Uterus (tissue), 4 donors: ENCODE results near the gene VAPA. TPM values are rescaled to one million over a fixed set of nuclear protein-coding genes. Genes with fewer than 3 reads are reported as not detected.

Experiments
- DNase-seq, 2 donors: peaks; one replicate each; pipeline ENCODE4 v3.0.0-alpha.2; 2019 to 2020
- H3K27ac ChIP-seq, 2 donors: fragments of 200-600 bp; sonication (generic); 1 replicate in 1 of 2; 2 replicates in 1 of 2; pipeline ENCODE4 v1.5.1; 2016 to 2018
- H3K27me3 ChIP-seq, 2 donors: fragments of 200-600 bp; sonication (generic); one replicate each; pipeline ENCODE4 v1.5.1; 2018 to 2019; ENCODE audit warnings: control low read depth in 1 of 2
- H3K36me3 ChIP-seq, 2 donors: fragments of 200-600 bp; sonication (generic); one replicate each; pipeline ENCODE4 v1.5.1; 2019; ENCODE audit warnings: control low read depth in 1 of 2
- H3K4me1 ChIP-seq, 2 donors: fragments of 200-600 bp; sonication (generic); one replicate each; pipeline ENCODE4 v1.5.1; 2018 to 2019; ENCODE audit warnings: control low read depth in 1 of 2
- H3K4me3 ChIP-seq, 2 donors: fragments of 200-600 bp; sonication (generic); 1 replicate in 1 of 2; 2 replicates in 1 of 2; pipeline ENCODE4 v1.5.1; 2018 to 2019; ENCODE audit warnings: mild to moderate bottlenecking in 1 of 2
- H3K9me3 ChIP-seq, 2 donors: fragments of 200-600 bp; sonication (generic); one replicate each; pipeline ENCODE4 v1.5.1; 2019; ENCODE audit warnings: control low read depth in 1 of 2
- CTCF ChIP-seq, 4 experiments: fragments of 200-600 bp in 2 of 4; fragments of 450-650 bp in 2 of 4; sonication (generic) in 2 of 4; IDR thresholded peaks; one replicate each; pipeline ENCODE4 v1.5.1; 2016 to 2019; ENCODE audit warnings: antibody characterized with exemption in 4 of 4, mild to moderate bottlenecking in 2 of 4, moderate library complexity in 1 of 4
- POLR2A ChIP-seq, 2 donors: fragments of 450-650 bp; IDR thresholded peaks; one replicate each; pipeline ENCODE4 v1.6.1; 2016; ENCODE audit warnings: antibody characterized with exemption in 2 of 2, mild to moderate bottlenecking in 1 of 2, moderate library complexity in 1 of 2
- intact Hi-C: fragments of 100-400 bp; cut with DNase I; formaldehyde crosslinking; loops from one replicate; pipeline ENCODE4 v1.15.1; 2023; ENCODE audit warnings: low total_unique reads
- small RNA-seq: library from RNA; depleted of rRNA; stranded (forward); fragments of <200 nt; gene quantifications from one replicate; pipeline ENCODE3, GENCODE V24; 2016
- total RNA-seq, 4 donors: library from RNA; depleted of rRNA in 3 of 4; stranded (reverse); fragments of >200 nt in 3 of 4; gene quantifications; one replicate each; pipeline versions ENCODE4 v1.1.0 to v1.2.4, GENCODE V29; 2014 to 2023
- donor health status: DM: yes; HTN: yes; CAD: no.

Gene VAPA
- total RNA-seq, 4 donors from 2014 or later = 119 to 253 (median 226) TPM

GRCh38 chr18:10006311-10006893 is 92.6 kb downstream of the VAPA start:
- H3K9me3 ChIP-seq = no peaks in the 10 kb centered on the region
- no peaks in the 10 kb centered on the region for H3K27me3 ChIP-seq
- H3K27ac ChIP-seq = peak overlapping the region; percentile 47 to 65
- intact Hi-C loops = no loop called here
- H3K4me3 ChIP-seq = no peak overlapping the region
- H3K36me3 ChIP-seq = no peaks in the 10 kb centered on the region
- peak in 3 of 4 experiments; percentile 26 to 36 (median 26) for TF ChIP-seq CTCF (IDR thresholded peaks at IDR 0.05)
- TF ChIP-seq POLR2A (IDR thresholded peaks at IDR 0.05) = no peak
- peaks cover 8 to 10% of the 10 kb centered on the region in 2 donors for H3K4me1 ChIP-seq
- peak in 1 of 2 donors; percentile 56 for DNase-seq

GRCh38 chr18:10008006-10008647 is 94.3 kb downstream of the VAPA start:
- no peak overlapping the region for H3K27ac ChIP-seq
- no peaks in the 10 kb centered on the region for H3K27me3 ChIP-seq
- H3K36me3 ChIP-seq = no peaks in the 10 kb centered on the region
- no peaks in the 10 kb centered on the region for H3K9me3 ChIP-seq
- DNase-seq = no peak
- peaks cover 8 to 10% of the 10 kb centered on the region in 2 donors for H3K4me1 ChIP-seq
- TF ChIP-seq CTCF (IDR thresholded peaks at IDR 0.05) (no peak), POLR2A (IDR thresholded peaks at IDR 0.05) (no peak)
- intact Hi-C loops = no loop called here
- H3K4me3 ChIP-seq = no peak overlapping the region

Small RNA genes within 50 kb of the gene (small RNA-seq; reads per million reads assigned to genes)
- gene RNA5SP450 = 1.7 reads per million, percentile 70 among the genes with 10 or more reads in this experiment

Other genes with a start within 250 kb of the VAPA start
- gene RAB31, start 205.7 kb upstream of the VAPA start, total RNA-seq = 10 to 100 TPM; 22.9 to 98.1 (median 34.3) TPM
- under 1 TPM in 2 of 4 donors, not detected in 2; 0.07 to 0.24 TPM for gene TXNDC2, start 28.0 kb upstream of the VAPA start, total RNA-seq